Loucy (cell line): Measurements from ENCODE around the gene TNRC6C.

Experiments
- CTCF ChIP-seq: fragments of 200-600 bp; sonication (generic); conservative IDR thresholded peaks from 2 replicates; pipeline ENCODE4 v1.5.1; 2014; ENCODE audit warnings: mild to moderate bottlenecking, antibody characterized with exemption, low read length
- EZH2phosphoT487 ChIP-seq: fragments of 200-600 bp; IDR thresholded peaks from 2 replicates; pipeline ENCODE4 v1.6.1; 2018; ENCODE audit warnings: antibody characterized with exemption, mild to moderate bottlenecking, moderate library complexity, borderline replicate concordance

DNA sequence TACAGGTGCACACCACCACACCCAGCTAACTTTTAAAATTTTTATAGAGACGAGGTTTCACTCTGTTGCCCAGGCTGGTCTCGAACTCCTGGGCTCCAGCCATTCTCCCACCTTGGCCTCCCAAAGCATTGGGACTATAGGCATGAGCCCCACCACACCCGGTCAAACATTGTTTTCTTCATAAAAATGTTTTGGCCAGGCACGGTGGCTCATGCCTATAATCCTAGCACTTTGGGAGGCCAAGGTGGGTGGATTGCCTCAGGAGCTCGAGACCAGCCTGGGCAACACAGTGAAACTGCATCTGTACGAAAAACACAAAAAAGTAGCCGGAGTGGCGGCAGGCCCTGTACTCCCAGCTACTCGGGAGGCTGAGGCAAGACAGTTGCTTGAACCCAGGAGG is 157.9 kb downstream of the TNRC6C start:
- TF ChIP-seq CTCF (no peak), EZH2phosphoT487 (no peak)
